Stimulated activated CD4-positive, alpha-beta T cell treated with anti-CD3 and anti-CD28 coated beads, Interleukin-4, amount 100 ng/mL, for 1 hour (primary cell): ENCODE data around the gene PML.
"Not testable (repeated sequence)": the region's sequence is repeated elsewhere in the genome, so short reads cannot be mapped to it uniquely, and the experiment has no call there.

Source experiments
- DNase-seq: peaks from one replicate; pipeline ENCODE4 v3.0.0-alpha.2; 2020

The PML gene

GRCh38 chr15:74041777-74042435 is 47.4 kb downstream of the PML start:
- DNase-seq = no peak

- no peak for DNase-seq
Observed at GRCh38 chr15:74042603-74043424, 48.3 kb downstream of the PML start.

GRCh38 chr15:74043425-74044266 is 49.1 kb downstream of the PML start:
- no peak for DNase-seq

GRCh38 chr15:74044267-74045110 is 50.0 kb downstream of the PML start:
- DNase-seq = no peak

- DNase-seq = no peak
Observed at GRCh38 chr15:74045184-74045583, 50.7 kb downstream of the PML start.

- DNase-seq = no peak
Observed at GRCh38 chr15:74045636-74046274, 51.2 kb downstream of the PML start.

GRCh38 chr15:74046275-74046674 is 51.8 kb downstream of the PML start:
- DNase-seq = no peak

GRCh38 chr15:74050127-74050526 is 55.6 kb downstream of the PML start:
- no peak for DNase-seq

GRCh38 chr15:74050556-74051234 is 56.2 kb downstream of the PML start:
- DNase-seq = no peak

GRCh38 chr15:74052271-74053260 is 58.0 kb downstream of the PML start:
- not testable (repeated sequence) for DNase-seq

GRCh38 chr15:74053517-74053916 is 59.0 kb downstream of the PML start:
- DNase-seq = no peak

- peak; percentile 67 for DNase-seq
Observed at GRCh38 chr15:74053941-74054529, 59.5 kb downstream of the PML start.

GRCh38 chr15:74055804-74056203 is 61.3 kb downstream of the PML start:
- DNase-seq = no peak

- DNase-seq = not testable (repeated sequence)
Observed at GRCh38 chr15:74056330-74056729, 61.8 kb downstream of the PML start.

GRCh38 chr15:74059050-74059833 is 64.7 kb downstream of the PML start:
- not testable (repeated sequence) for DNase-seq

GRCh38 chr15:74060251-74060650 is 65.7 kb downstream of the PML start:
- DNase-seq = no peak

- no peak for DNase-seq
Observed at GRCh38 chr15:74062236-74062635, 67.7 kb downstream of the PML start.

- DNase-seq = no peak
Observed at GRCh38 chr15:74062671-74063070, 68.2 kb downstream of the PML start.
